H7 (cell line): ENCODE measurements around the gene TRPM5. TPM values are rescaled to one million over a fixed set of nuclear protein-coding genes. Genes with fewer than 3 reads are reported as not detected.

Experiments
- DNase-seq: peaks from one replicate; pipeline ENCODE4 v3.0.0; 2012
- H3K27me3 ChIP-seq: 2 replicates; pipeline ENCODE4 v1.6.0; 2011; ENCODE audit warnings: mild to moderate bottlenecking, low read length; ENCODE audit not compliant: control insufficient read depth, insufficient read depth
- H3K36me3 ChIP-seq: replicated peaks from 2 replicates; pipeline ENCODE4 v1.5.1; 2011; ENCODE audit warnings: low read length; ENCODE audit not compliant: control insufficient read depth, insufficient read depth
- H3K4me3 ChIP-seq: 2 replicates; pipeline ENCODE4 v1.5.1; 2011; ENCODE audit warnings: low read depth, mild to moderate bottlenecking, control low read depth, low read length, moderate library complexity; ENCODE audit not compliant: insufficient read depth
- total RNA-seq: library from RNA; depleted of rRNA; stranded (reverse); fragments of >200 nt; shearing (Covaris generic); gene quantifications from 2 replicates; pipeline ENCODE4 v1.2.3, GENCODE V29; 2014

TRPM5 gene
- total RNA-seq, 1 experiment from 2014 or later: not detected

DNA sequence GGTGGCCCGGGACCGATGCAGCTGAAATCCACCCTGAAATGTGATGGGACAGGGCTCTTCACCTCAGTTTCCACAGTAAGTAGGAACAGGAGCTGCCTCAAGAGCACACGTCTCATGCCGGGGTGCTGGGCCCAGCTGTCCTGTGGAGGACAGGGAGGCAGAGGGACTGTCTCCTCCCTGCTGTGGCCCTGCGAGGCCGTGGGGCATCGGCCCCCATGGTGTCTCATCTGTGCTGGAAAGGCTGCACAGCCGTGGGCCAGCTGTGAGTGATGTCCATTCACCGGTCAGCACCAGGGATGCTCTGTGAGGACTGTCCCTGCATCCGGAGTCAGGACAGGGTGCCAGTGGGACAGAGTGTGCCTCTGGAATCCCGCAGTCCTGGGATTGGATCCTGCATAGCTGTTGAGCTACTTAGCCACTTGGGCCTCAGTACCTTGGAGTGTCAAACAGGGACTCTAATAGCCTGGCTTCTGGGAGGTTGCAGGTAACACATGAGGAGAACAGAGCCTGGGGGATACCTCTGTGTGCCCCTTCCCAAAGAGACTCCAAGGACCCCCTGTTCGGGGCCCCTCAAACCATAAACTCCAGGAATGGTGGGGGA is 16.5 kb downstream of the TRPM5 start:
- Histone ChIP-seq H3K27me3 (no peaks in the 10 kb centered on the region), H3K36me3 (no peaks in the 10 kb centered on the region), H3K4me3 (no peak overlapping the region)
- no peak for DNase-seq

DNA sequence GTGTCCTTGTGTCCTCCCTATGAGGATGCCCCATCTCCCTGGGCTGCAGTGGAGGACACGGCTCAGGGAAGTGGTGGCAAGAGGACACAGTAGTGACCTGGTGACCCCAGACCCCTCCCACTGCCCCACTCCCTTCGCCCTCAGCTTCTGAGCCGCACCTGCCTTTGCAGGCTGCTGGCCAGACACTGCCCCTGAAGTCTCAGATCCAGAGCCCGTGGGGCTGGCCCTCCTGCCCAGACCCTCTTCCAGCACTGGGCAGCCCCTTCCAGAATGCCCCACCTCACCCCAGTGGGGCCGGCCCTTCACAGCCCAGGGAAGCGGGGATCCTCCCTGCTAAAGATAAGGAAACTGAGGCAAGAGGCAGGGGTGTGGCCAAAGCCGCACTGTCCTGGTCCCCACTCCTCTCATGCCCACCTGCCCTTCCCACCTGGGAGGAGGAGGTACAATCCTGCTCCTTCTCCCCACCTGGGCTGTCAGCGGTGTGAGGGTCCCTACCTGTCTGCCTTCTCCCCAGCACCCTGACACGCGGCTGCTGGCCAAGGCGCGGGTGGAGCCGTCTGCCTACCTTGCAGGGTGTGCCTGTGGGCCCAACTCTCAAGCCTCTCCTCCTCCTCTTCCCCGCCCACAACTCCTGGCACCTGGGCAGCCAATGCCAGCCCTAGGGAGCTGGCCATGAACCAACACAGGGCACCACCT is 17.3 kb downstream of the TRPM5 start:
- H3K36me3 ChIP-seq: no peaks in the 10 kb centered on the region
- H3K27me3 ChIP-seq: no peaks in the 10 kb centered on the region
- no peak overlapping the region for H3K4me3 ChIP-seq
- no peak for DNase-seq

DNA sequence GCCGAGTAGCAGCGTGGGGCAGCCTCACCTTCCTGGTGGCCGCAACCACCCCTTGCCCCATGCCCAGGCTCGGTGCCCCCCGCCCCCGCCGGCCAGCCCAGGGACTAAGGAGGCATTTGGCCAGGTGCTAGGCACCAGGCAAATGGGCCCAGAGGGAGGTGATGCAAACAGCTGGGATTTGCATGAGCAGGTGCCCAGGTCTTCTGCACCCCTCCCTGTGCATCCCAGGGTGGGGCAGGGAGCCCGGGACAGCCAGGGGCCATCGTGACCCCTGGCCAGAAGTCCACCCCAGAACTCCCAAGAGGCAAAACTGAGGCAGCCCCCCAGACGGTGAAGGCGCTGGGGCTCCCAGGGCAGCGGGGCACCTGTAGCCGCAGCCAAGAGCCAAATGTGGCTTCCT is 18.1 kb downstream of the TRPM5 start:
- DNase-seq: no peak
- H3K4me3 ChIP-seq: no peak overlapping the region

DNA sequence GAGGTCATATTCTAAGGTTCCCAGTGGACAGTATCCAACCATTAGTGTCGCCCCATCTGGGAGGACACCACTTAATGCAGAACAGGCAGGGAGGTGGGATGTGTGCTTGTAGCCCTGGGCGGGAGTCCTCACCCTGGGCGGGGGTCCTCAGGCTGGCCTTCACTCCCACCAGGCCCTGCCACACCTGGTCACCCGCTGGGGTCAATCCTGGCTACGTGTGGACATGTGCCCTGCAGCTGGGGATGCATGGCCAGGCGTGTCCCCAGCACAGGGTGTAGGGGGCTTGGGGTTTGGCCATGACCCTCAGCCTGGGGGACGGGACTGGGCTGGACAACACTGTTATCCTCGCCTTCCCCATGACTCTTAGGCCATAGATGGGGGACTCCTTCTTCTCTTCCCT is 18.8 kb downstream of the TRPM5 start:
- Histone ChIP-seq H3K36me3 (no peaks in the 10 kb centered on the region), H3K4me3 (no peak overlapping the region), H3K27me3 (no peaks in the 10 kb centered on the region)
- DNase-seq: no peak

More for the DNA sequence above, 18.1 kb downstream of the TRPM5 start:
- H3K27me3 ChIP-seq: no peaks in the 10 kb centered on the region
- no peaks in the 10 kb centered on the region for H3K36me3 ChIP-seq

DNA sequence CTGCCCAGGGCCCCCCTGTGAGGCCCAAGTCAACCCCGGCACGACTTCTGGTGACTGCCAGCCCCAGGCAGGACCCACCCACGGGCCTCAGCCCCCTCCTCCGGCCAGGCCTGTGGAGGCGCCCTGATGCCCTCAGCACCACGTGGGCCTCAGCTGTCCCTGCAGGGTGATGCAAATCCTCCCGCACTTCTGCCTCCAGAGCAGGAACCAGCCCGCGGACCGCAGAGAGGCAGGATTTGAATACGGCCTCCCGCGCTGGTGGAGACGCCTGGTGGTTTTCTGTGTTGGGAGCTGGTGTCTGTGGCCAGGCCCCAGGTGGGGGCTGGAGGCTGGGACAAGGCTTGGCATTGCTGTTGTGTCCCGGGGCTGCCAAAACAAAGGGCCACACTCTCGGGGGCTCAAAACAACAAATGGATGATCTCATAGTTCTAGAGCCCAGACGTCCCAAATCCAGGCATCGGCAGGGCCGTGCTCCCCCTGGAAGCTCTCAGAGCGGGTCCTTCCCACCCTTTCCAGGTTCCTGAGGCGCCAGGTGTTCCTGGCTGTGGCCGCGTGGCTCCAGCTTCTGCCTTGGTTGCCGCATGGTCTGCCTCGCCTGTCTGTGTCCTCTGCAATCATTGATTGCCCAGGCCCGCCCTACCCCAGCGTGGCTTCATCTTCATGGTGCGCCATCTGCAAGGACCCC is 19.4 kb downstream of the TRPM5 start:
- H3K4me3 ChIP-seq: no peak overlapping the region
- no peak for DNase-seq
- no peaks in the 10 kb centered on the region for H3K27me3 ChIP-seq
- no peaks in the 10 kb centered on the region for H3K36me3 ChIP-seq

DNA sequence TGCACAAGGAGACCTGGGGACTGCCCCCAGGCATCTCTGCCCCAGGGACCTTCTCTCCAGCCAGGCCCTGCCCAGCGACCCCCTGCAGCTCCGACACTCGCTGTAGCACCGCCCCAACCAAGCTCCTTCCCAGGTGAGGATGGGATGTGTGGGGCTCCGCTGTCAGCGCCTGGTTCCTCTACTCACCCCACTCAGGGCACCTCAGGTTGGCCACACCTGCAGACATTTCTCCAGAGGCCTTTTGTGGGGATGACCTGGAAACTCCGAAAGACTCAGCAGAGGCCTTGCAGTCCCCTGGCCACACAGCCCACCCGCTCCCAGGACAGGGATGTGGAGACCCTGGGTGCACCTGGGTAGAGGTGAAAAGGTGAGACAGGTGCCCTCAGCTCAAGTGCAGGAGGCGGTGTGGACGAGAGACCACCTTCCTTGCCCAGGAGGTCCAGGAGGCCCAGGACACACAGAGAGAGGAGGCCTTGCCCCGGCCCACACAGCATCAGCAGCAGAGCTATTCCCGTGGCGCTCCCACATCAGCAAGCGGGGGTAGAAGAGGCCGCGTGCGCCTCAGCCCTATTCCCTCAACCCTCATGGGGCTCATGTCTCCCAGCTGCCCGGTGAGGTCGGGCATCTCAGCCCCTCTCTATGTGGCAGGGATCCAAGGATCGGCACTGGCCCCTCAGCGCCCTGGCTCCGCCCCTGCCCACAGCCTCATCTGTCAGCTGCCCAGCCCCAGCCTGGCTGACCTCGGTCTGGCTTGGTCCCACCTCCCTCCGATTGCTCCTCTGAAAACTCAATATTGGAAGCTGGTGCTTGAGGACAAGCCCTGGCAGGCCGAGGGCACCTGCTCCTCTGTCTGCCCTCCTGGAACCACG is 20.9 kb downstream of the TRPM5 start:
- H3K36me3 ChIP-seq: no peaks in the 10 kb centered on the region
- H3K27me3 ChIP-seq: no peaks in the 10 kb centered on the region
- H3K4me3 ChIP-seq: no peak overlapping the region
- no peak for DNase-seq

DNA sequence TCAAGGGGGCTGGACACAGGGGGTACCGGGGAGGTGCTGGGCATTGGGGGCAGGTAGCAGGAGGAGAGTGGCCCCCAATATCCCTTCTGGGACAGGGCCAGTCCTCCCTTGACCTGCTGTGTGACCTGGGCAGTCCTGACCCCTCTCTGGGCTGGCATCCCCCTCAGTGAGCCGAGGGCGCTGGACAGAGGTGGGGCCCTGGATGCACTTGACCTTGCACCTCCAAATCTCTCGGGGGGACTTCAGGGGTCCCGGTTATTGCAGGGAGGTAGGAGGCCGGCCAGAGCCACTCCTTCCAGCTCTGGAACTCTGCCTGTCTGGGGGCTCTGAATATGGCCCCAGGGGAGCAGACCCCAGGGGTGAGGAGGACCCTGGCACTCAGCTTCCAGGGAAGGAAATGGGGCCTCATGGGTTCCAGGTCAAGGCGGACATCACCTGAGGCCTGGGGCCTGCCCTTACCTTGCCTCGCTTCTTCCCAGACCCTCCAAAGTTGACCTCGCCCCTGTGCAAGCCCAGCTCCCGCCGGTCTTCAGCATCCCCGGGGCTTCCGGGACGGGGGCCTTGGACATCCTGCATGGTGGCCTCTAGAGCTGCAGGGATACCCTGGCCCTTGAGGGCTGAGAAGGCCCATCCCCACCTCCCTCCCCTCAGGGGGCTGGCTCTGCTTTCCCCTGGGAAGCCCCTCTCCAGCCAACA is 21.7 kb downstream of the TRPM5 start:
- DNase-seq: no peak
- H3K4me3 ChIP-seq: no peak overlapping the region

DNA sequence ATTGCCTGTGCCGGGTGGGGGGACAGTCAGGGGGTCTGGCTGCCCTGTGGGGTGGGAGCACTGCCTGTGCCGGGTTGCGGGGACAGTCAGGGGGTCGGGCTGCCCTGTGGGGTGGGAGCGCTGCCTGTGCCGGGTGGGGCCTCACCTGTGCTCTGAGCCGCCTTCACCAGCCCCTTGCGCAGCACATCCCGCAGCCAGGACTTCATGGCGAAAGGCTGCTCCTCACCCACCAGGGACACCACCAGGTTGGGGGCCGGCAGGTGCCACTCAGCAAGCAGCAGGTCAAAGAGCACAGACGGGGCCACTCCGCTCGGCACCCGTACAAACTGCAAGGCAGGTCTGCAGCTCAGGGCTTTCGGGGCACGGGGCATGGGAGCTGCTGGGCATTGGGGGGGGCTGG is 22.3 kb downstream of the TRPM5 start:
- no peaks in the 10 kb centered on the region for H3K36me3 ChIP-seq
- no peaks in the 10 kb centered on the region for H3K27me3 ChIP-seq
- DNase-seq: no peak
- H3K4me3 ChIP-seq: no peak overlapping the region

More for the DNA sequence above, 21.7 kb downstream of the TRPM5 start:
- no peaks in the 10 kb centered on the region for H3K36me3 ChIP-seq
- no peaks in the 10 kb centered on the region for H3K27me3 ChIP-seq

DNA sequence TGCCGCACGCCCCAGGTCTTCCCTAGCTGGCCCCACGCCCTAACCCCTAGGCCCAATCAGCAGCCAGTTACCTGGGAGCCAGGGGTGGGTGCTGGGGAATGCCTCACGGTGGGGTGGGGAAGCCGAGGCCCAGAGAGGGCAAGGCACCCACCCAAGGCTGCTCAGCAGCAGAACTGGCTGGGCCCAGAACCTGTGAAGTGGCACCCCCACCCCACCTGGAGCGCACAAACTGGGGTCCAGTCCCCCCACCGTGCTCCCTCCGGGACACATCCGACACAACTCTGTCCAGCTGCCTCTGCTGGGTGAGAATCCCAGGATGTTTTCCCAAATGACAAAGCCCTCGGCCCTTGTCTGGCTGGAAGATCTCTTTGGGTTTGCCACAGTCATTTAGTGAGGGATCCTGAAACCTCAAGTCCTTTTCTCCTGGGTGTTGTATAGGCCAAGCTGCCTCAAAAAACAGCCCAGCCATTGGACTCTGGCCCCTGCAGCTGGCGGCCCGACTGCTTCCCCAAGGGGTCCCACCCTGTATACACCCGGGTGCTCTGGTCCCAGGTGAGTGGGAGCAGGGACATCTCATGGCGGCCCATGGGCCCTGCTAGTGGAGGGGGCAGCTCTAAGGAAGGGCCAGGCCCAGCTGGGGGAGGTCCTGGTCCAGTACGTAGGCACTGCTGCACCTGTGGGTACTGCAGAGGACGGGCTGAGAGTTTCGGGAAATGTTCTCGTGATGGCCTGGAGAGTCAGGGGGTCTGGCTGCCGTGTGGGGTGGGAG is 22.9 kb downstream of the TRPM5 start:
- no peaks in the 10 kb centered on the region for H3K27me3 ChIP-seq
- DNase-seq: no peak
- H3K4me3 ChIP-seq: no peak overlapping the region
- H3K36me3 ChIP-seq: no peaks in the 10 kb centered on the region

DNA sequence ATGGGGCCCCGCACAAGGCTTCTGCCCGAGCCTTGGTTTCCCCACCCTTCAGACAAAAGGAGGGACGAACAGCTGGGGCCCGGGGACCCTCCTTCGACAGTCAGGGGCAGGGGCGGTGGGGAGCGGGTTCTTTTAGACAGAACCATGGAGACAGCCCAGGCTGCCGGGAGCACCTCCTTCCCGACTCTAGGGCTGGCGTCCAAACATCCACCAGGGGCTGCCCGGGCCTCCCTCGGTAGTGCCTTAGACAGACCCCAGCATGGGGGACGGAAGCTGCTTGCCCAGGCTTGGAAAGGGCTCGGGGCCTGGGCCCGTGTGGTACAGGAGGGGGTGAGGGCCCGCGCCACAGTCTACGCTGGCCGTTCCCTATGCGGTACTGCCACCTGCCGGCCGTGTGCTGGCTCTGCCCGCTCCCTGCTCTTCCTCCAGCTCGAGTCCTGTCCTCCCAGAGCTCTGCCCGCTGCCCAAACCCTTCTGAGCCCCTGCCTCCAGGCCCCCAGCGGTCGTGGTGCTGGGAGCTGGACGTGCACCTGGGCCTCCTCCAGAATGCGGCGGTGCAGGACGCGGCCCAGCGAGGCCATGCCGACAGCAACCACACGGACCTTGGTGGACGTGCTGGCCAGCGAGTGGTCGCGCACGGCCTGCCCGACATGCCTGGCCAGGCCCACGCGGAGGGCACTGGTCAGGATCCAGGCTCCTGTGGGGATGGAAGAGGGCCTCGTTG is 23.6 kb downstream of the TRPM5 start:
- no peaks in the 10 kb centered on the region for H3K36me3 ChIP-seq
- no peaks in the 10 kb centered on the region for H3K27me3 ChIP-seq
- H3K4me3 ChIP-seq: no peak overlapping the region
- DNase-seq: peak; percentile 100

DNA sequence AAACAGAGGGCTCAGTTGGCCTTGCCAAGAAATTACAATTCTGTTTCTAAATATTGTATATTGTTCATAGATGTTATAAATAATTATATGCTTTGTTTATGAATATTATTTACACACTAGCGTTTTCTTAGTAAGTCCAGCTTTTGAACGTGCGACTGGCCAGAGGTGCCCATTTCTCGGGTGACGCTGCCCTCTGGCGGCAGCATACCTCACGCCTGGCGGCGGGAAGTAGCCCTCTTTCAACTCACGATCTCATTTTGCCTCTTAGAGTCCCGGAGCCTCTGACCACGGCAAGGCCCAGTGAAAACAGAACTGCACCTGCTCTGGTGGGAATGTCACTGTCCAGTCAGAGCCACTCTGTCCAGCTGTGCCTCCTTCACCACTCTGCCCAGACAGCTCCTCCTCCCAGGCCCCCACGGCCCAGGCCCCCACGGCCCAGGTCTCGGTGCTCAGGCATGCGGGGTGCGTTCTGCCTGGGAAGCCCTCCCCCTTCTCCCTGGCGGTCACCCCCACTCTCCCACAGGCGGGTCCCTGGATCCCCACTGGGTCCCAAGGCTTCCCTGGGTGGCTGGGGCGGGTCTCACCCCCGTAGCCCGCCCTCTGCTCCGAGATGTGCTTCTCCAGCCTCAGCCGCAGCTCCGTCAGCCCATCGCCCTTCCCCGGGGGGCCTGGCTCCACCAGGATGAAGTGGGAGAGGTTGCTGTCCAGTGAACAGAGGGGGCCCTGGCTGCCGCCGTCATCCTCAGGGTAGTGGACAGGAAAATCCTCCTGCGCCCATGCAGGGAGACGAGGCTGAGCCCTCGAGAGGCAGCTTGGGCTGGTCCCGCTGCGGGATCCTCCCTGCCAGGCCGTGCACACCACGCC is 24.4 kb downstream of the TRPM5 start:
- DNase-seq: peak; percentile 95
- no peaks in the 10 kb centered on the region for H3K27me3 ChIP-seq
- no peak overlapping the region for H3K4me3 ChIP-seq
- H3K36me3 ChIP-seq: no peaks in the 10 kb centered on the region

DNA sequence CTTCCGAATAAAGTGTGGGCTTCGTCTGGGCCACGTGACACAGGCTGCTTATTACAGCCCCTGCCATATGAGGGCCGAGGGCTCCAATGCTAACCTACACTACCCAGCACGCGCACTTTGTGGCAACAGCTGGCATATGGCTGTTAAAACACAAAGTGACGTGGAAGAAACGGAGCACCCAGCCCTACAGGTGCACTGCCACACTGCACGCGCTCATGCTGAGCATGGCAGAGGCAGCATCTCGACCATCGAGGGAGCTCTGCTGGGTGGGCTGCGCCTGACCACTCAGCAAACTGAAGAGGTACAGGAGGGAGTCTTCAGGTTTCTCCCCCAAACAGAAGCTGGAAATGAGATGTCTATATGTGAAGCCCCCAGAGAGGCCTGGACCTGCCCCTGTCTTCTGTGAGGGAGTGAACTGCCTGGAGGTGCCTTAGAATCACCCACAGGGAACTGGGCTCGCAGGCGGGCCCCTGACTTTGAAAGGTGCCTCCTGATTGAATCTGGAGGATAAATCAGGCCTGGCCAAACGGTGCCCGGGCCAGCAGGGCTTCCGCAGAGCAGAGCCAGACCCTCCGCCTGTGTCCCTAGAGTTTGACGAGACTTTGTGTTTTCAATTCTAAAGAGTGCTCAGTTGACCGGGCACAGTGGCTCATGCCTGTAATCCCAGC is 25.5 kb downstream of the TRPM5 start:
- Histone ChIP-seq H3K36me3 (no peaks in the 10 kb centered on the region), H3K27me3 (no peaks in the 10 kb centered on the region)
- no peak for DNase-seq

More for the DNA sequence above, 25.5 kb downstream of the TRPM5 start:
- H3K4me3 ChIP-seq: no peak overlapping the region
